Activated naive CD4-positive, alpha-beta T cell treated with anti-CD3 and anti-CD28 coated beads for 36 hours (primary cell): ENCODE data around the gene CRPPA. TPM values are rescaled to one million over a fixed set of nuclear protein-coding genes. Genes with fewer than 3 reads are reported as not detected.
"Not testable (repeated sequence)": the region's sequence is repeated elsewhere in the genome, so short reads cannot be mapped to it uniquely, and the experiment has no call there.

ENCODE experiments used
- CTCF ChIA-PET: fragments of 350-600 bp; sonication (Branson Sonifier 250); formaldehyde crosslinking; loops from one replicate; lab custom pipeline; 2021; ENCODE audit warnings: antibody characterized with exemption; lab: Charles Lee
- DNase-seq: peaks from one replicate; pipeline ENCODE4 v3.0.0-alpha.2; 2020
- H3K27ac Mint-ChIP-seq: one replicate; pipeline ENCODE4 v1.8.0; 2021; ENCODE audit warnings: mild to moderate bottlenecking, mixed read lengths
- H3K27me3 Mint-ChIP-seq: one replicate; pipeline ENCODE4 v1.8.0; 2021; ENCODE audit warnings: low read depth, mixed read lengths
- H3K36me3 Mint-ChIP-seq: one replicate; pipeline ENCODE4 v1.8.0; 2021; ENCODE audit warnings: low read depth, mixed read lengths
- H3K4me1 Mint-ChIP-seq: one replicate; pipeline ENCODE4 v1.8.0; 2021; ENCODE audit warnings: low read depth, mixed read lengths
- H3K4me3 Mint-ChIP-seq: one replicate; pipeline ENCODE4 v1.8.0; 2021; ENCODE audit warnings: mild to moderate bottlenecking, moderate library complexity, mixed read lengths
- H3K9me3 Mint-ChIP-seq: one replicate; pipeline ENCODE4 v1.8.0; 2021; ENCODE audit warnings: mixed read lengths
- intact Hi-C: fragments of 100-400 bp; cut with micrococcal nuclease; formaldehyde crosslinking; loops from one replicate; pipeline ENCODE4 v1.15.1; 2023
- total RNA-seq, 2 experiments: library from RNA; stranded (reverse); gene quantifications; one replicate each; pipeline ENCODE4 v1.2.3, GENCODE V29; 2021

Gene CRPPA
- total RNA-seq, 2 experiments from 2014 or later = 0.37 to 0.38 TPM

- H3K27me3 Mint-ChIP-seq, CTCF ChIA-PET, H3K4me3 Mint-ChIP-seq: not testable (repeated sequence)
Observed at GRCh38 chr7:16383786-16384185, 37.6 kb downstream of the CRPPA start.

GRCh38 chr7:16383103-16383502 lies 38.2 kb downstream of the CRPPA start:
- H3K27ac Mint-ChIP-seq, DNase-seq, CTCF ChIA-PET, H3K27me3 Mint-ChIP-seq, H3K9me3 Mint-ChIP-seq, H3K4me3 Mint-ChIP-seq, intact Hi-C loops, H3K36me3 Mint-ChIP-seq, H3K4me1 Mint-ChIP-seq: not testable (repeated sequence)

More at GRCh38 chr7:16383786-16384185, 37.6 kb downstream of the CRPPA start:
- H3K9me3 Mint-ChIP-seq, H3K36me3 Mint-ChIP-seq, H3K27ac Mint-ChIP-seq, DNase-seq, intact Hi-C loops, H3K4me1 Mint-ChIP-seq: not testable (repeated sequence)

Other genes with a start within 250 kb of the CRPPA start
- gene SOSTDC1, start 44.2 kb upstream of the CRPPA start, total RNA-seq = not detected
- not detected for gene LRRC72, start 105.3 kb upstream of the CRPPA start, total RNA-seq
- gene ANKMY2, start 224.2 kb upstream of the CRPPA start, total RNA-seq = 1 to 10 TPM; 4.6 to 4.7 TPM
- gene BZW2, start 224.6 kb upstream of the CRPPA start, total RNA-seq = 100 to 1,000 TPM; 118 to 122 TPM